Glomerular visceral epithelial cell (primary cell): Measurements from ENCODE around the gene CRACR2B.
A peak's percentile ranks its signal among the peaks of the same experiment; 100 is the strongest.

Source experiments
- DNase-seq: peaks from one replicate; pipeline ENCODE4 v3.0.0-alpha.2; 2016; ENCODE audit errors: extremely low spot score

CRACR2B gene

DNA sequence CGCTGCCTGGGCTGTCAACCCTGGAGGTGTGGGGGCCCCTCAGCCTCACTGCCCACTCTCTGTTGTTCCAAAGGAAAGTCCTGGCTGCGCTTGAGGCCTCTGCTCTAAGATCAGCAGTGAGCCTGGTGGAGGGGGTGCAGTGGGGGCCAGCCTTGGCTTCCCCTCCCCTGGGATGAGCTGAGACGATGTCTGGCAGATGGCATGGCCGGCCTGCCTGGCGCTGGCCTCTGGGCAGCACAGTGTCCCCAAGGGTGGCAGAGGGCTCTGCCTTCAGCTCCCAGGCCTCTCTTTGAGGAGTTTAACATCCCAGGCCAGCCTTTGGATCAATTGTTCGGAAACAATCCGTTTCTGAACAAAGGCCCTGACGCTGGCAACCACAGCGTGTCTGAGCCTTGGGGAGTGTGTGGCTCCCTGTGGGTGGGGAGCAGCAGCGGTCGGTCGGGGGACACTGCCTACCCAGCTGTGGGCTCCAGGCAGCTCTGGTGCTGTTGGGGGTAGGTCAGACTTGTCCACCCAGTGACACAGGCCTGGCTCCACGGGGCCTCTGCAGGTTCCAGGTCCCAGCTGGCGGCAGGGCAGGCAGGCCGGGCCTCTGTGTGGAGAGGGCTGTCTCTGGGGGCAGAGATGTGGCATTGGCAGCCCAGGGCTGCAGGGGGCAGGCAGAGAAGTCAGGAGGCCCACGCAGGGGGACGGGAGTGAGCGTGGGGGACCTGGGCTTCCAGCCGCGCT is 27.0 kb downstream of the CRACR2B start:
- no peak for DNase-seq

DNA sequence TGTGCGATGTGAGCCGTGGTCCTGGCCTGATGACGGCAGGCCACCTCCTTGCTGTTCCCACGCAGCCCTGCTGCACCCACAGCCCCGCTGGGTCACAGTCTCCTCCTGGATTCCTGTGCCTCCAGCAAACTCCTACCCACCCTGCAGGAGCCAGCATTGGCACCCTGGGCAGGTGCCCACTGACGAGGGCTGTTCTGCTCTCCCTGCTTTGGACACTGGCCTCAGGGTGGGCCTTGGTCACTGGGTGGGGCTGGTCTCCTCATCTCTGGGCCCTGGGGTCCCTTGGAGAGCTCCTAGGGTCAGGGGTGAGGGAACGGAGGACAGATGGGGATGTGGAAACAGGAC is 27.6 kb downstream of the CRACR2B start:
- DNase-seq = no peak

DNA sequence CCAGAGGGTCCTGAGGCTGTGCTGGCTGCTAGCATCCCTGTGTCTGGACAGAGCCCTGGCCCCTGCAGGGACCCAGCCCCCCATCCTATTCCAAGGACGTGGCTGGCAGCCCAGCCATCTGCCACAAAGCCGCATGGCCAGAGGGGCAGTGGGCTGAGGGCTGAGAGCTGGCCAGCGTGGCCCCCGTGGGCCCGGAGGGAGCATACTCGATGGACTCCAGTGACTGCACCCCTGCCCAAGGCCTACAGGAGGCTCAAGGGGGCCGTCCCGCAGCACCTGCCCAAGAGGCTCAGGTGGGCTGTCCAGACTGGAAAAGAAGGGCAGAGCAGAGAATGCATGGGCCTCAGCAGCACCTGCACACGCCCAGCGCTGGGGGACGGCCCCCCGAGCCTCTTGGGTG is 28.1 kb downstream of the CRACR2B start:
- DNase-seq = no peak

DNA sequence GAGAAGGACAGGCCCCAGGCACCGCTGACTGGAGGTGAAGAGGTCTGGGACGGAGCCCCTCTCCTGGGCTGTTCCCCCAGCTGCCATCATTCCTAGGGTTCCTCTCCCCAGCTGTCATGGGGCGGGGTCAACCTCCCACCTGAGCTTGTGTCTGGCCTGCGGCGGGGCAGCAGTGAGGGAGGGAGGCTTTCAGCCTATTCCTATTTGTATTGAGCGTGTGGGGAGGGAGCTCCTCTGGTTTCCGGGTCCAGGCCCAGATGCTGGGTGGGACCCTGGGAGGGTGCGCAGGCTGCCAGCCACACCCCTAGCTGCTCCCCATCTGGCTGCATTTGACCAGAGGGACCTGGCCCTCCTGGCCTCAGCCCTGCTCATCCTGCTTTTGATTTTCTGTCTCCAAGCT is 28.7 kb downstream of the CRACR2B start:
- no peak for DNase-seq

DNA sequence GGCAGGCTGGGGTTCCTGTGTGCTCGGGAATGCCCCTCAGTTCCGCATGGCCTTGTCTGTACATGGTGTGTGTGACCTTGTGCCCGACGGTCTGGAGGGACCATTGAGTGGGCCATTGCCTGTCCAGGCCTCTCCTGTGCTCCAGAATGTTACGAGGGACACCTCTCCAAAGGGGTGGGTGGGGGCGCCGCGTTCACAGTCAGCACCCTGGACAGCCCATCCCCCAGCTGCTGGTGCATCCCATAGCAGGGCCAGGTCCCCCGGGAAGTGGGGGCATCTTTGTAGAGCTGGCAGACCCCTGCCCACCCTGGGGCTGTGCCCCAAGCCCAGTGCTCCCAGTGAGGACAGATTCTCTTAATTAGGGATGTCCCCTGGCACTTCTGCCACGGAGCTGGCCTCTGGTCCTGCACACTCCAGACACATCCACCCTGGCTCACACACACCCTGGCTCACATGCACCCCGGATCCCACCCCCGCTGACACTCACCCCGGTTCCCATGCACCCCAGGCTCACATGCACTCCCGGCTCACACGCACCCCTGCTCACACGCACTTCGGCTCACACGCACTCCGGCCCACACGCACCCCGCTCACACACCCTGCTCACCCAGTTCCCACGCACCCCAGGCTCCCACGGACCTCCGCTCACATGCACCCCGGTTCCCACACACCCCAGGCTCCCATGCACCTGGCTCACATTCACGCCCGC is 30.5 kb downstream of the CRACR2B start:
- DNase-seq = no peak

DNA sequence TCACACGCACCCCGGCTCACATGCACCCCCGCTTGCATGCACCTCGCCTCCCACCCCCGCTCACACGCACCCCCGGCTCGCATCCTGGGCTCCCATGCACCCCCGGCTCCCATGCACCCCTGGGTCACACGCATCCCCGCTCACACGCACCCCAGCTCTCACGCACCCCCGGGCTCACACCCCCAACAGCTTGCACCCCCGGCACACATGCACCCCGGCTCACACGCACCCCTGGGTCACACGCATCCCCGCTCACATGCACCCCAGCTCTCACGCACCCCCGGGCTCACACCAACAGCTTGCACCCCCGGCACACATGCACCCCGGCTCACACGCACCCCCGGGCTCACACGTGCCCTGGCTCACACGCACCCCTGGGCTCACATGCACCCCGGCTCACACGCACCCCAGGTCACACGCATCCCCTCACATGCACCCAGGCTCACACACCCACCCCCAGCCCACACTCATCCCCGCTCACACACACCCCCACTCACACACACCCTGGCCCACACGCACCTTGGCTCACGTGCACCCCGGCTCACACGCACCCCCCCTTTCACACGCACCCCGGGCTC is 31.1 kb downstream of the CRACR2B start:
- no peak for DNase-seq

DNA sequence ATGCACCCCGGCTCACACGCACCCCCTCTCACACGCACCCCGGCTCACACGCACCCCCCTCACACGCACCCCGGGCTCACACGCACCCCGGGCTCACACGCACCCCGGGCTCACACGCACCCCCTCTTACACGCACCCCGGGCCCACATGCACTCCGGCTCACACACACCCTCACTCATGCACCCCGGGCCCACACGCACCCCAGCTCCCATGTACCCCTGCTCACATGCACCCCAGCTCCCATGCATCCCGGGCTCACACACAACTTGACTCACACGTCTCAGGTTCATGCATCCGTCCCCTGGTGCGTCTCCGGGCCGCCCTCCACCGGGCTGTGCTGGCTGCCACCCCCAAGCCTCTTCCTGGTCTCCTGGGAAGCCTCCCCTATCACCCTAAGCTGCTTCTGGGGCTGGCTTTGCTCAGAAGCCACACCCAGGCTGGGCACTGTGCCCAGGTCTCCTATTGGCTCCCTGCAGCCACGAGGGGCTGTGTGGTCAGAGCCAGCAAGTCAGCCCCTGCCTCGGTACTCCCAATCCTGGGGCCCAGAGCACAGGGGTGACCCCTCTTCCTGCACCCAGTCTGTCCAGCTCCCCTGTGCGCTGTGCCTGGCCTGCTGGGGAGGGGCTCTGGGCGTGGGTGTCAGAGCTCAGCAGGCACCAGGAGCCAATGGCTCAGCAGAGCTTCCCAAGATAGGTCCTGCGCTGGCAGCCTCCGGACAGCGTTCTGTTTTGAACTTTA is 31.8 kb downstream of the CRACR2B start:
- DNase-seq = peak; percentile 51

DNA sequence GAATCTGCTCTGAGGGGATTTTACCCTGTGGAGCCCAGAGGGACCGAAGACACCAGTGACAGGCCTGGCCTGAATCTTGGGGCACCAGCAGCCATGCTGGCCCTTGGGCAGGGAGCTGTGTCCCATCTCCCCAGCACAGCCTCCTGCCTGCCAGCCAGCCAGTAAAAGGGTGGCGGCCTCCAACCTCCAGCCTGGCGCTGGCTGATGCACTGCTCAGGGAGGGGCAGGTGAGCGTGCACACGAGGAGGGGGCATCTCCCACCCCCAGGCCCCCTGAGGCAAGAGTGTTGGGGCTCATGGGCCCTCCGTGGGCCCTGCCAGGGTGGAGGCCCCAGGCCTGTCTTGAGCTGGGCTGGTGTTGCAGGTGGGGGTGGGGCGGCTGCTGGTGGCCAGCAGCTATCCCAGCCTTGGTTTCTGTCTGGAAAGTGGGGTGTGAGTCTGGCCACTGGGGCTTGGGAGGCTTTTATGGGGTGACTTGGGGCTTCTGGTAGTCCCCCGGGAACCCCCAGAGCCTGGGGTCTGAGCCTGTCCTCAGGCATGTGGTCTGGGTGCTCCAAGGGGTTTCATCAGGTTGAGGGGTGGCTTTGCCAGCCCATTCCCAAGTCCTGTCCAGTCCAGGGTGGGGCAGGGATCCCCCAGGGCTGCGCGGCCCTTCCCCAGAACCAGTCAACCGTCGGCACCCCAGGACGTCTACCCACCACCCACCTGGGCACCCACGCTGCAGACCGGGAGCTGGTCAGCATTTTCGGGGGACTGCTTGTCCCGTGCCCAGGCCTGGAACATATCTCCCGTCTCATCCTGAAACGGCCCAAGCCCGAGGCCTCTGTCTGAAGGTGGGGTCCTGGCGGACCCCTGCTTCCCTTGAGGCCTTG is 32.8 kb downstream of the CRACR2B start:
- no peak for DNase-seq

DNA sequence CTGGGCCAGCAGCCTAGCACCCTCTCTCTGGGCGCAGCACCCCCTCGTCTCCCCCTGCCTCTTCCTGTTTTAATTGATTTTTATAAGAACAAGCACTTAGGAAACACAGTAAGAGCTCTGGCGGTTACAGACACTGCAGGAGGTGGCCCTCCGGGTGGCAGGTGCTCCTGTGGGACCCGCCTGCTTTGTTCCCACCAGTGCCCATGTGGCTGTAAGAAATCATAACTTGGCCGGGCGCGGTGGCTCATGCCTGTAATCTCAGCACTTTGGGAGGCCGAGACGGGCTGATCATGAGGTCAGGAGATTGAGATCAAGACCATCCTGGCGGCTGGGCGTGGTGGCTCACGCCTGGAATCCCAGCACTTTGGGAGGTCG is 33.4 kb downstream of the CRACR2B start:
- DNase-seq = no peak

DNA sequence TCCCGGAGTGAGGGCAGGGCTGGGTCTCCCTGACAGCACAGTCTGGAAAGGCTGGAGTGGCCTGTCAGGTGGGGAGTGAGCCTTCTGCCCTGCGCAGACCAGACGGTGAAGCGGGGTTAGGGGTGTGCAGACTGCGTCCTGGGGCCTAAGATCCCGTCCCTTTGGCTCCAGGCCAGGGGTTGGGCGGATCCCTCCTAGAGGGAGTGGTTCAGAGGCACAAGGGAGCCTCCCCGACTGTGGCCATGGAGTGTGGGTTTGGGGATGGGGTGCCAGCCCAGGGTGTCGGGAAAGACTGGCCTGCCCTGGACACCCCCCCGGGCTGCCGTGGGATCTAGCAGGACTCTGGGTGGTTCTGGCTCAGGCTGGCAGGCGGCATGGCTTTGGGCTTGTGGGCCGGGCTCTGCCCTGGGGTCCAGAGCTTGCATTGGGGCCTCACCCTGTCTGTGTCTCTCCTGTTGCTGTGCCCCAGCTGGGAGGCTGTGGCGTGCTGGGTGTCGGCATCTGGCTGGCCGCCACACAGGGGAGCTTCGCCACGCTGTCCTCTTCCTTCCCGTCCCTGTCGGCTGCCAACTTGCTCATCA is 34.5 kb downstream of the CRACR2B start:
- no peak for DNase-seq

DNA sequence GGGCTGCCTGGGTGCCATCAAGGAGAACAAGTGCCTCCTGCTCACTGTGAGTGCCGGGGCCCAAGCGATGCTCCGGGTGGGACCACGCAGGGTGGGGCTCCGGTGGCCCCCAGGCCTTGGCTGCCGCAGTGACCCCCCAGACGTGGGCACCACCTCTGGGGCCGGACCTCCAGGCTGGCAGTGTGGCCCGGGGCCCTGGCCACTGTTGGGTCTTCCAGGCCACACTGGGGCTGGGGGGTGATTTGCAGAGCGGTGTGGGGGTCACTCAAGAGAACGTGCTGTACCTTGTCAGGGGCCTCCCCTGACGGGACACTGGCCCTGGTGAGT is 34.9 kb downstream of the CRACR2B start:
- DNase-seq = no peak

DNA sequence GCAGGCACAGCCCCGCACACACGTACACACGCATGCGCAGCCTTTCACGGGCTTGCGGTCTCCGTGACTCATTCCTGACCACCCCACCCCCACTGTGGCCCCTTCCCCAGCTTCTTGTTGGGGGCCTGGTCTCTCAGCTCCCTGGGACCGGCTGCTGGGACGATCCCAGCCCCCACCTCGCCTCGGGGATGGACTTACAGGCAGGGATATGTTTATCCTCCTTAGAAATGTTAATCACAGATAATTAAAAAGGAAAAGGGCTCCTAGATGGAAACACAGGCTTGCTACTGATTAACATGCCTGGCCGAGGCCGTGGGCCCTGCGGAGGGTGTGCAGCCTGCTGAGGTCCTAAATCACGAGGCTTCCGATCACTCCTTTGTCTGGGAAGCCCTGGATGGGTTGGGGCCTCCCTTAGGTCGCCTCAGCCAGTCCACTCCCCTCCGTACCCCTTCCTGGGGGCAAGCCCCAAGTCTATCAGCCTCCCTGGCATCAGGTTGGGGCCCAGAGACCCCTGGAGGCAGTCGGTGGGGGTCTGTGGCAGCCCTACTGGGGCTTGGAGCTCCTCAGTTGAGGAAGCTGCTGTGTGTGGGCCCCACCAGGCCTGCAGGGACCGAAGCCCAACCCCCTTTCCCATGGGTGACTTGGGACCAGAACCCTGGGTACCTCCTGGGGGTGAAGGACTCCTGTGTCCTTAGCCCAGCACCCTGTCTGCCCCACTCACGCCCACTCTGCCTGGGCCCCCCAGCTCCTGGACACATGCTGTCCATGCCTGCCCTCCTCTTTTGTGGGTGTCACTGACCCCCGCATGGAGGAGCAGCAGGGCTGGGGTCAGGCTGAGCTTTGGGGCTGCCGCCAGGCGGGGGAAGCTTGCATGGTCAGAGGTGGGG is 35.5 kb downstream of the CRACR2B start:
- DNase-seq = no peak

DNA sequence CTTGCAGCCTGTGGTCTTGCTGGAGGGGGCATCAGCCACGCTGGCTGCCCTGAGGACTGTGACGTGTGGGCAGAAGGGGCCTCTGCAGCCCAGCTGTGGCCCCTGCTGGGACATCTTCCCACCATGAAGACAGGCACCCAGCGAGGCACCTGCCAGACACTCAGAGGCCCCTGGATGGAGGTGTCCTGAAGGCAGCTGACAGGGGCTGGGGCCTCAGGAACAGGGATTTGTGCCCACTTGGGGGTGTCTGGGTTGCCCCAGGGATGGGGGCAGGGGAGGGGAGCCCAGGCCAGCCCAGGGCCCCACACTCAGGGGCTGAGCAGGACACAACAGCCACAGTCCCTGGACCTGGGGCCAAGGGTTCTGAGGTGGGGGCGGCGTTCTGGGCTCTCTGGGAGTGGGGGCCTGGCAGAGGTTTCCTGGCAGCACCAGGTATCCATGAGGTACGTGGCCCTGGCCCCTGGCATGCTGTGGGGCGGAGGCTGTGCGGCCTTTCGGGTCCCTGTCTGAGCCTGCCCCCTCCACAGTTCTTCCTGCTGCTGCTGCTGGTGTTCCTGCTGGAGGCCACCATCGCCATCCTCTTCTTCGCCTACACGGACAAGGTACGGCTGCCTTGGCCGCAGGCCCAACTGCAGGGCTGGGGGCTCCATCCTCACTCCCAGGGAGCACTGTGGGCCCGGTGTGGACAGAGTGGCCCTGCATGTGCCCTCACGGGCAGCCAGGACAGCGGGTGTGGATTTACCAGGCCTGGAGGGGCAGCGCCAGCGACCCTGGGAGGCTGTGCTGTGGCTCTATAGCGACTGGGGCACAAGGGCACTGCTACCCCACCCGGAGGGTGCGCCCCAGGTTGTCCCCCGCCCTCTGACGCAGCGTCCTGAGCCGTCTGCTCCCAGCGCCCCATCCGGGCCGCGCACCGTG is 36.5 kb downstream of the CRACR2B start:
- no peak for DNase-seq

DNA sequence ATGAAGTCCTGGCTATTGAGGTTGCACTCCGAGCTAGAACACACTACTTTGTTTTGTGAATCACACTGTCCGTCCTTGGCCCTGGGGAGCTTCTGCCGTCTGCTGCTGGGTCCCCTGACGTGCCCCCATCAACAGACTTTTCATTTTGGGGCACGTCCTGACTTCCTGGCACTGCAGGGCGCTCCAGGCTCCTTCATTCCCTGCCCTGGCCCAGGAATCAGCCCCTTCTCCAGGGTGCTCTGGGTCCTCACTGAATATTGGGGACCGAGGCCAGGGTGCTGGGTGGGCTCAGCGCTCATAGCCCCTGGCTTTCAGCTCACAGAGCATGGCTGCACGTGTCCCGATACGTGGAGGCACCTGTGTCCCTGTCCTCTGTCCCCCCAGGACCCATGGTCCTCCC is 37.2 kb downstream of the CRACR2B start:
- no peak for DNase-seq

DNA sequence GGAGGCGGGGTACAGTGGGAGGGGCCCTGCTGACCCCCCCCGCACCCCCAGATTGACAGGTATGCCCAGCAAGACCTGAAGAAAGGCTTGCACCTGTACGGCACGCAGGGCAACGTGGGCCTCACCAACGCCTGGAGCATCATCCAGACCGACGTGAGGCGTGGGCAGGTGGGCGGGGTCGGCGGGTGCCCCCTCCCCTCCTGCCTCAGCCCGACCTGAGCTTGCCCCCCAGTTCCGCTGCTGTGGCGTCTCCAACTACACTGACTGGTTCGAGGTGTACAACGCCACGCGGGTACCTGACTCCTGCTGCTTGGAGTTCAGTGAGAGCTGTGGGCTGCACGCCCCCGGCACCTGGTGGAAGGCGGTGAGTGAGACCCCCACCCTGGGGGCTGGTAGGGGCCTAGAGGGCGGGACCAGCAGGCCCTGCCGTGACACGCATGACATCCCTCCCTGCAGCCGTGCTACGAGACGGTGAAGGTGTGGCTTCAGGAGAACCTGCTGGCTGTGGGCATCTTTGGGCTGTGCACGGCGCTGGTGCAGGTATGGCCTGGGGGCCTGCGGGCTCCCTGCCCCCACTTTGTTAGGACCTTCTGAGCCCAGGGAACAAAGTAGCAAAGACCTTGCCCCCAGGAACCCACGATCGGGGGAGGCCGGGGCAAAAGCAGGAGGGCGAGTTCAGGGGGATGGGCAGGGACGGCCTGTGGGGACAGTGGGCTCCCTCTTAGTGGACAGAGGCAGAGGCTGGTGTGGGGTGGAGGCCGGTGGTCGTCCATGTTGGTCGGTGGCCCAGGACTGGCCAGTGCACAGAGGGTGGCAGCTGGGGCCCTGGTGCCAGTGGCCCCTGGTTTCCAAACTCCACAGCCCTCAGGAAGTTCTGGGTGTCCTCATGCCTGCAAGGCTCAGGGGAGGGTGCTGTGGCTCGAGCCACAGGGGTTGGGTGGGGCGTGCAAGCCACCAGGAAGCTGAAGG is 38.0 kb downstream of the CRACR2B start:
- DNase-seq = no peak

DNA sequence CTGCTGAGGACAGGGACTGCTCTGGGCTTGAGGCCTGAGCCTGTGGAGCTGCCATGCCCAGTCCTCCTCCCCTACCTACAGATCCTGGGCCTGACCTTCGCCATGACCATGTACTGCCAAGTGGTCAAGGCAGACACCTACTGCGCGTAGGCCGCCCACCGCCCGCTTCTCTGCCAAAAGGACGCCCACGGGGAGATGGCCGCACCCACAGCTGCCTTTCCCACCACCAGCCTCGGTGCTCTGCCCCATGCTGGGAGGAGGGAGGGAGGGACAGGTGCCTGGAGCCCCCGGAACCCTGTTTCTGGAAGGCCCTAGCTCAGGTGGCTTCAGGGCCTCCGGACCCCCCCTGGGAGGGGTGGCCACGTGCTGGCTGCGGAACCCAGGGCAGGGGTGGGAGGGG is 38.8 kb downstream of the CRACR2B start:
- DNase-seq = no peak

DNA sequence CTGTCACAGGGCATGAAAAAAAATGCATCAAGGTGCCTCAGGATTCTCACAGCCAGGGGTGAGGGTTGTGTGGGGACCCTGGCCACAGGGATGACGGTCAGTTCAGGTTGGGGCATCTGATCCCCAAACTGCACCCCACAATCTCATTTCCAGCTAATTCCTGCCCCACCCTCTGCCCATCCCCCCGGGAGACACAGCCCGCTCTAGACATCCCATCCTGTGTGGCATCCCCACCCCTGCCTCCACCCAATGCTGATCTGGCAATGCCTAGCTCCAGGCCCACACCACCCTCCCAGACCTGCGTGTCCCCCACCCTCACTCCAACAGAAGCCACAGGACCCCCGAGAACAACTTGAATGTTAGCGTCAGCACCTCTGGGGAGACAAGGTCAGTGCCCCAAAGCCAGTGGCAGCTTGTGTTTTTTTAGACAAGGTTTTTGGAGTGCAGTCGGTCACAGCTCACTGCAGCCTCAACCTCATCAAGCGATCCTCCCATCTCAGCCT is 40.2 kb downstream of the CRACR2B start:
- DNase-seq = no peak

DNA sequence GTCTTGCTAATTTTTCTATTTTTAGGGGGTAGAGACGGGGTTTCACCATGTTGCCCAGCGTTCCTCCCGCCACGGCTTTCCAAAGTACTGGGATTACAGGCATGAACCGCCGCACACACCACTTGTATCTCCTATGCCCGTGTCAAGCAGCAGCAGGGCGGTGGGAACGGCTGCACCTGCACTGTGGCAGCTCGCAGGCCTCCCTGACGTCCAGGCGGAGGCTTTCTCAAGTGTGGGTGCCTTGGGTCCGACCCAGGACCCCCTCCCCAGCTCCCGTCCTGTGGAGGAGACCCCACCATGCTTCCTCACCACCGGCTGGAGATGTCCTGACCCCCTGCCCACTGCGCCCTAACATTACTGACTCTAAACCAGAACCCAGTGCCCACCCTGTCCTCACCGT is 40.7 kb downstream of the CRACR2B start:
- no peak for DNase-seq
